Stimulated activated naive CD8-positive, alpha-beta T cell treated with anti-CD3 and anti-CD28 coated beads, Interleukin-15, Interleukin-2, amounts not matched to agents 100 ng/mL and 50 ng/mL, for 24 hours (primary cell): ENCODE results near the gene CACNA2D3.

ENCODE experiments used
- H3K27ac Mint-ChIP-seq: one replicate; pipeline ENCODE4 v1.8.0; 2021; ENCODE audit warnings: mild to moderate bottlenecking, mixed read lengths
- H3K27me3 Mint-ChIP-seq: one replicate; pipeline ENCODE4 v1.8.0; 2021; ENCODE audit warnings: mixed read lengths
- H3K36me3 Mint-ChIP-seq: one replicate; pipeline ENCODE4 v1.8.0; 2021; ENCODE audit warnings: low read depth, mixed read lengths
- H3K4me1 Mint-ChIP-seq: one replicate; pipeline ENCODE4 v1.8.0; 2021; ENCODE audit warnings: low read depth, mixed read lengths
- H3K4me3 Mint-ChIP-seq: one replicate; pipeline ENCODE4 v1.8.0; 2021; ENCODE audit warnings: mild to moderate bottlenecking, mixed read lengths
- H3K9me3 Mint-ChIP-seq: one replicate; pipeline ENCODE4 v1.8.0; 2021; ENCODE audit warnings: mixed read lengths

The CACNA2D3 gene

GRCh38 chr3:54773271-54773670, 650.9 kb downstream of the CACNA2D3 start:
- Mint-ChIP-seq H3K4me1 (no peaks in the 10 kb centered on the region), H3K27ac (no peak overlapping the region), H3K36me3 (no peaks in the 10 kb centered on the region), H3K27me3 (no peaks in the 10 kb centered on the region), H3K9me3 (no peaks in the 10 kb centered on the region), H3K4me3 (no peak overlapping the region)

- Mint-ChIP-seq H3K27ac (no peak overlapping the region), H3K9me3 (no peaks in the 10 kb centered on the region), H3K36me3 (no peaks in the 10 kb centered on the region), H3K4me3 (no peak overlapping the region), H3K4me1 (no peaks in the 10 kb centered on the region), H3K27me3 (no peaks in the 10 kb centered on the region)
Measured at GRCh38 chr3:54776601-54777000, 654.2 kb downstream of the CACNA2D3 start.

DNA sequence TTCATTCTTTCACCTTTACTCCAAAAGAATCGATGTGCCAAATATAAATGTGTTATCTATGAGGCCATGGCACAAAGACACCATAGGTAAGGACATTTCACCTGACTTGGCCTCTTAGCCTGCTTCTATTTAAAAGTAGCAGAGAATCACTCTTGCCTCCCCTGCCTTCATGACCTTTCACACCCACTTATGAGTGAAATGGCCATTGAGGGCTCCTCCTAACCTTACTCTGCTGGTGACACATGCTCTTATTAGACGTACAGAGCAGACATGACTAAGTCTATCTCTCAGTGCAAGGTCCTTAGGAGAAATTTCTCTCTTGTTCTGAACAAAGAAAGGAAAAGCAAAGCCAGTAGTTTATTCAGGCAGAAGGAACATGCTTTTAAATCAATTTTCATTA, 654.8 kb downstream of the CACNA2D3 start:
- H3K27ac Mint-ChIP-seq: no peak overlapping the region
- no peaks in the 10 kb centered on the region for H3K36me3 Mint-ChIP-seq
- H3K9me3 Mint-ChIP-seq: no peaks in the 10 kb centered on the region
- H3K4me3 Mint-ChIP-seq: no peak overlapping the region
- no peaks in the 10 kb centered on the region for H3K4me1 Mint-ChIP-seq
- H3K27me3 Mint-ChIP-seq: no peaks in the 10 kb centered on the region

DNA sequence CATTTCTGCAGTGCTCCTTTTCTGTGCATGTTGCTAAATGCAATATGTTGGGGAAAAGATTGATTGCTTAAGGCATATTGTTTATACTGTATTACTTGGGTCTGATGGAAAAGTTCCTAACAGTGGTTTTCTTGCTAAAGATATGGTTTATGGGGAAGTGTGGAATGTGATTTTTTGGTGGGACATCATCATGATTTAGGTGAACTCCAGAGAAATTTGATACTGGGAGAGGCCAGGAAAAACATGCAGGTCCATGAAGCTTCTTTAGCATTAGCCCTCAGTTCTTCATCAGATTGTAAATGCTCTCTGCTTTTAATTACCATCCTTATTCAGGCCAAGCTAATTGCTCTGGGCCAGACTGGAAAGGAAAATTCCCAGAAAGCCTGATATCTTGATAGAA, 658.0 kb downstream of the CACNA2D3 start:
- H3K4me1 Mint-ChIP-seq: no peaks in the 10 kb centered on the region
- no peaks in the 10 kb centered on the region for H3K36me3 Mint-ChIP-seq
- H3K9me3 Mint-ChIP-seq: no peaks in the 10 kb centered on the region
- H3K4me3 Mint-ChIP-seq: no peak overlapping the region
- H3K27ac Mint-ChIP-seq: no peak overlapping the region
- no peaks in the 10 kb centered on the region for H3K27me3 Mint-ChIP-seq

GRCh38 chr3:54781728-54782127, 659.4 kb downstream of the CACNA2D3 start:
- no peaks in the 10 kb centered on the region for H3K4me1 Mint-ChIP-seq
- no peaks in the 10 kb centered on the region for H3K27me3 Mint-ChIP-seq
- no peaks in the 10 kb centered on the region for H3K9me3 Mint-ChIP-seq
- H3K4me3 Mint-ChIP-seq: no peak overlapping the region
- no peaks in the 10 kb centered on the region for H3K36me3 Mint-ChIP-seq
- no peak overlapping the region for H3K27ac Mint-ChIP-seq

DNA sequence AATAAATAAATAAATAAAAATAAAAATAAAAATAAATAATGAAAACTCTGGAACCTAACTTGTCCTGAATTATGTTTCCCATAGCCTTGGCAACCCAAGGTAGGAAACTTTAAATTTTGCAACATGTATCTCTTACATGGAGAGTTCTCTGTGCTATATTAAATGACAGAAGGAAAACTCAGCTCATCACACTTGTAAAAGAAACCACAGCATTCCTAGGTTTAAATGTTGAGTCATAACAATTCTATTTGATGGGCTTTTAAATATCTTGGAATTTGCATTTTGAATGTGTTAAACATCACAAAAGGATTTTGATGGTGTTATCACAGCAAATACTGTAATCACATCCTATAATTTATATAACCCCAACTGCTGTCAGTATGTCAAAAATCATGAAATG, 661.3 kb downstream of the CACNA2D3 start:
- no peaks in the 10 kb centered on the region for H3K4me1 Mint-ChIP-seq
- no peaks in the 10 kb centered on the region for H3K36me3 Mint-ChIP-seq
- no peak overlapping the region for H3K4me3 Mint-ChIP-seq
- H3K27me3 Mint-ChIP-seq: no peaks in the 10 kb centered on the region
- H3K9me3 Mint-ChIP-seq: no peaks in the 10 kb centered on the region
- H3K27ac Mint-ChIP-seq: no peak overlapping the region

GRCh38 chr3:54784021-54784420, 661.7 kb downstream of the CACNA2D3 start:
- Mint-ChIP-seq H3K27ac (no peak overlapping the region), H3K4me1 (no peaks in the 10 kb centered on the region), H3K36me3 (no peaks in the 10 kb centered on the region), H3K4me3 (no peak overlapping the region), H3K27me3 (no peaks in the 10 kb centered on the region), H3K9me3 (no peaks in the 10 kb centered on the region)

GRCh38 chr3:54785976-54786375, 663.6 kb downstream of the CACNA2D3 start:
- Mint-ChIP-seq H3K27ac (no peak overlapping the region), H3K4me3 (no peak overlapping the region)

DNA sequence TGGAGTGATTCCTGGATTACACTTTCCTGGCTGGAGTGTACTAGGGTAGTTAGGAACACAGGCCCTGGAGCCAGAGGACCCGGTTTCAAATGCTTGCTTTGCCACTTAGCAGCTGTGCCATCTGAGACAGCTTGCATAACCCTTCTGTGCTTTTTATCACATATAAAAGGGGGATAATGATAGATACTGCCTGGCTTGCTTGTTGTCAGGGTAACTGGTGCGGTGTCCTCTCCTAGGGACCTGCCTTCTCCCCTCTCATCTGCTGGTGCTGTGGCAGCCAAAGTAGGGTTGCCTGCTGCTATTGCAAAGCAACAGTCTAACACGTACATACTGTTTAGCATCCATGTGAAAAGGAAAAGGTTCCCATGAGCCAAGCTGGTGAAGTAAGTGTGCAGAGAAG, 667.7 kb downstream of the CACNA2D3 start:
- H3K27me3 Mint-ChIP-seq: no peaks in the 10 kb centered on the region
- H3K4me3 Mint-ChIP-seq: no peak overlapping the region
- H3K36me3 Mint-ChIP-seq: no peaks in the 10 kb centered on the region
- H3K27ac Mint-ChIP-seq: no peak overlapping the region
- H3K9me3 Mint-ChIP-seq: no peaks in the 10 kb centered on the region
- no peaks in the 10 kb centered on the region for H3K4me1 Mint-ChIP-seq

More at GRCh38 chr3:54785976-54786375, 663.6 kb downstream of the CACNA2D3 start:
- Mint-ChIP-seq H3K4me1 (no peaks in the 10 kb centered on the region), H3K27me3 (no peaks in the 10 kb centered on the region), H3K36me3 (no peaks in the 10 kb centered on the region), H3K9me3 (no peaks in the 10 kb centered on the region)

GRCh38 chr3:54791501-54792156, 669.3 kb downstream of the CACNA2D3 start:
- Mint-ChIP-seq H3K27ac (no peak overlapping the region), H3K4me3 (no peak overlapping the region), H3K4me1 (no peaks in the 10 kb centered on the region), H3K9me3 (no peaks in the 10 kb centered on the region), H3K36me3 (no peaks in the 10 kb centered on the region), H3K27me3 (no peaks in the 10 kb centered on the region)

- no peaks in the 10 kb centered on the region for H3K27me3 Mint-ChIP-seq
- no peak overlapping the region for H3K4me3 Mint-ChIP-seq
- no peaks in the 10 kb centered on the region for H3K4me1 Mint-ChIP-seq
- H3K36me3 Mint-ChIP-seq: no peaks in the 10 kb centered on the region
- no peaks in the 10 kb centered on the region for H3K9me3 Mint-ChIP-seq
- H3K27ac Mint-ChIP-seq: no peak overlapping the region
Measured at GRCh38 chr3:54792584-54792983, 670.2 kb downstream of the CACNA2D3 start.

- Mint-ChIP-seq H3K27ac (no peak overlapping the region), H3K27me3 (no peaks in the 10 kb centered on the region), H3K9me3 (no peaks in the 10 kb centered on the region), H3K4me3 (no peak overlapping the region), H3K36me3 (no peaks in the 10 kb centered on the region), H3K4me1 (no peaks in the 10 kb centered on the region)
Measured at GRCh38 chr3:54793171-54793570, 670.8 kb downstream of the CACNA2D3 start.

DNA sequence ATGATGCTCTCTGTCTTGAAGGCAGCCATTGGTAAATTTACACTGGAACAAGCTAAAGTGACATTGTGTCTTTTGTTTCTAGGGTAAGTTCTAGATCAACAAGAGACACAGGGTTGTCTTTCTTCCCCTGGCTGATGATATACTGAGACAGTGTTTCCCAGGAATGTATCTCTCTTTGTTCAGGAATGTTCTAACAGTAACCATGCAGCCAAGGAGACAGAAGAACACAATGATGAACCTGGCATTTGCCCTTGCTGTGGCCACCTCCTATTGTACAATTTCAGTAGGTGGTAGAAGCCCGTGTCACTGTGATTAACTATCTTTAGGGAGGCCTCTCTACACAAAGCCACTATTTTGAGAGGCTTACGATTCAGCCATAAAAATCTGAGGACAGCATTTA, 674.8 kb downstream of the CACNA2D3 start:
- H3K27ac Mint-ChIP-seq: no peak overlapping the region
- no peaks in the 10 kb centered on the region for H3K4me1 Mint-ChIP-seq
- H3K9me3 Mint-ChIP-seq: no peaks in the 10 kb centered on the region
- H3K4me3 Mint-ChIP-seq: no peak overlapping the region
- H3K27me3 Mint-ChIP-seq: no peaks in the 10 kb centered on the region
- H3K36me3 Mint-ChIP-seq: no peaks in the 10 kb centered on the region

DNA sequence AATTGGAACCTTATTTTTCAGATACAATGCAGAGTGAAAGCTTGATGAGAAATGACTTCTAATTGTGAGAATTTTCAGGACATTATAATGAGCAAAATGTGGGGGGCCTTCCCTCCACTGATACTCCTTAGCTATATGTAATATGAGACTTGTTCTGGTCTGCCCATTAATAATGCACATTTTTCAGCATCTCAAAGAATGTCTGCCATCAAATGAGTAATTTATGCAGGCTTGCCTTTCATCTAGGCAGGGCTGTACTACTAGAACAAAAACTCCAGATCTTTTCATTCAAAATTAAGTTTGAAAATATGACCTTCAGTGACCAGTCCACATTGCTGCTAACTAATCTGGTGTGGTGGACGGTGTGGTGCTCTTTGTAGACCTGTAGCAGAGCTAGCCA, 678.1 kb downstream of the CACNA2D3 start:
- Mint-ChIP-seq H3K27ac (no peak overlapping the region), H3K4me1 (no peaks in the 10 kb centered on the region), H3K36me3 (no peaks in the 10 kb centered on the region), H3K27me3 (no peaks in the 10 kb centered on the region), H3K4me3 (no peak overlapping the region), H3K9me3 (no peaks in the 10 kb centered on the region)

- Mint-ChIP-seq H3K36me3 (no peaks in the 10 kb centered on the region), H3K9me3 (no peaks in the 10 kb centered on the region), H3K4me1 (no peaks in the 10 kb centered on the region), H3K27me3 (no peaks in the 10 kb centered on the region), H3K4me3 (no peak overlapping the region), H3K27ac (no peak overlapping the region)
Measured at GRCh38 chr3:54801977-54802376, 679.6 kb downstream of the CACNA2D3 start.

DNA sequence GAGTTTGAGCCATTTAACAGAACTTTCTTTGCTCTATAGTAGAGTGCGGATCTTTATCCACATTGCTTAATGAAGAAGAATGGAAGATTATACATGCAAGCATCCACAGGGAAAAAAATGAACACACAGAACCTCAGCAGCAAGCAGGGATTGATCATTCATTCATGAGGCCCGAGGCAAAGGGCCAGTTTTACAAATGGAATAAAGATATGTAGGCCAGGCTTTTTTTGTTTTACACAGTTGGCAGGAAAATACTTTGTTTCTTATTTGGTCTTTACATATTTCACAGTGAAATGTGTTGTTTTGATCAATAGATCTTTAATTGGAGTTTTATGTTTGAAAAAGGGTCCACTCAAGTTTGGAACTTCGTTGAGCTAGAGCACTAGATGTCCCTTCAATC, 688.0 kb downstream of the CACNA2D3 start:
- Mint-ChIP-seq H3K27ac (no peak overlapping the region), H3K36me3 (no peaks in the 10 kb centered on the region), H3K9me3 (peaks cover 12% of the 10 kb centered on the region), H3K4me1 (no peaks in the 10 kb centered on the region), H3K4me3 (no peak overlapping the region), H3K27me3 (no peaks in the 10 kb centered on the region)
